HepG2 (cell line): Measurements from ENCODE around the gene CCDC80. TPM values are rescaled to one million over a fixed set of nuclear protein-coding genes. Genes with fewer than 3 reads are reported as not detected.

ENCODE experiments used
- ATAC-seq: fragments of 200-7000 bp; cut with Tn5 transposase; 3 replicates; pipeline ENCODE4 v1.9.1; 2020; ENCODE audit warnings: mild to moderate bottlenecking, moderate library complexity
- BruUV-seq: library from RNA; stranded (reverse); fragments of 400-500 nt; replicated peaks from 2 replicates; lab custom pipeline; 2021; lab: Mats Ljungman, UMichigan
- CTCF ChIA-PET: fragments of 300-600 bp; formaldehyde crosslinking; extraction: SDS; loops from one replicate; lab custom pipeline; 2021; ENCODE audit warnings: low total read pairs, inconsistent platforms, low intra/inter-chr PET ratio; lab: Yijun Ruan, JAX
- POLR2A ChIA-PET: fragments of 350-600 bp; sonication (Branson Sonifier 250); formaldehyde crosslinking; loops from one replicate; lab custom pipeline; 2020; ENCODE audit warnings: antibody characterized with exemption, inconsistent platforms; lab: Yijun Ruan, JAX
- DNase-seq: peaks from one replicate; pipeline ENCODE4 v3.0.0-alpha.2; 2015; ENCODE audit warnings: low spot score
- FAIRE-seq: peaks from 3 replicates; lab custom pipeline; 2011; peaks lifted over from hg19 to GRCh38; lab: Jason Lieb, UNC
- H2AFZ ChIP-seq: one replicate; pipeline ENCODE4 v1.6.1; 2011; ENCODE audit warnings: low read length, inconsistent platforms
- H3K27ac ChIP-seq: fragments of 300-600 bp; 3 replicates; pipeline ENCODE4 v1.8.0; 2011; ENCODE audit warnings: mixed run types, mild to moderate bottlenecking, mixed read lengths, low read length, inconsistent platforms; ENCODE audit not compliant: insufficient read depth; ENCODE audit errors: extremely low read length
- H3K27me3 ChIP-seq, 2 experiments: fragments of 200-600 bp in 1 of 2; 2 replicates in 1 of 2; 3 replicates in 1 of 2; pipeline versions ENCODE4 v1.6.0 to v1.8.0; 2011; ENCODE audit warnings: low read length in 2 of 2, mild to moderate bottlenecking in 2 of 2, moderate library complexity in 2 of 2, inconsistent platforms in 1 of 2; ENCODE audit not compliant: insufficient read depth in 2 of 2, control insufficient read depth in 1 of 2
- H3K36me3 ChIP-seq, 2 experiments: fragments of 200-600 bp in 1 of 2; replicated peaks in 1 of 2; 2 replicates in 1 of 2; 3 replicates in 1 of 2; pipeline versions ENCODE4 v1.5.1 to v1.8.0; 2011; ENCODE audit warnings: low read length in 2 of 2, inconsistent platforms in 1 of 2; ENCODE audit not compliant: insufficient read depth in 2 of 2, control insufficient read depth in 1 of 2
- H3K4me1 ChIP-seq: 2 replicates; pipeline ENCODE4 v1.5.1; 2012; ENCODE audit warnings: low read length, inconsistent platforms; ENCODE audit not compliant: insufficient read depth
- H3K4me2 ChIP-seq: 2 replicates; pipeline ENCODE4 v1.6.0; 2011; ENCODE audit warnings: low read depth, low read length, inconsistent platforms
- H3K4me3 ChIP-seq, 3 experiments: fragments of 200-600 bp in 1 of 3; sonication (generic), shearing (Covaris generic) in 1 of 3; replicated peaks in 1 of 3; 2 replicates each; pipeline ENCODE4 v1.5.1; 2011 to 2016; ENCODE audit warnings: low read length in 3 of 3, inconsistent platforms in 2 of 3, low read depth in 2 of 3, mild to moderate bottlenecking in 2 of 3, control low read depth in 1 of 3, mixed read lengths in 1 of 3; ENCODE audit not compliant: insufficient read depth in 1 of 3
- H3K79me2 ChIP-seq: one replicate; pipeline ENCODE4 v1.6.1; 2011; ENCODE audit warnings: low read length, inconsistent platforms; ENCODE audit not compliant: insufficient read depth
- H3K9ac ChIP-seq: 2 replicates; pipeline ENCODE4 v1.6.0; 2011; ENCODE audit warnings: mild to moderate bottlenecking, low read depth, low read length, inconsistent platforms; ENCODE audit not compliant: insufficient read depth
- H3K9me3 ChIP-seq: 2 replicates; pipeline ENCODE4 v1.5.1; 2012; ENCODE audit warnings: mild to moderate bottlenecking, low read length
- H4K20me1 ChIP-seq: 2 replicates; pipeline ENCODE4 v1.6.0; 2011; ENCODE audit warnings: inconsistent platforms, mild to moderate bottlenecking, low read length, moderate library complexity; ENCODE audit not compliant: insufficient read depth
- BRD4 ChIP-seq: sonication (generic); formaldehyde crosslinking; IDR thresholded peaks from 2 replicates; pipeline ENCODE4 v1.4.0; 2020; ENCODE audit warnings: missing genetic modification reagents
- CSRNP2 ChIP-seq: sonication (generic); formaldehyde crosslinking; conservative IDR thresholded peaks from 2 replicates; pipeline ENCODE4 v1.8.0; 2022; ENCODE audit warnings: low read depth, missing genetic modification reagents
- GRHL1 ChIP-seq: sonication (generic); formaldehyde crosslinking; conservative IDR thresholded peaks from 2 replicates; pipeline ENCODE4 v1.8.0; 2022; ENCODE audit warnings: missing genetic modification reagents
- HNF4A ChIP-seq: sonication (generic); formaldehyde crosslinking; IDR thresholded peaks from 2 replicates; pipeline ENCODE4 v1.4.0; 2020; ENCODE audit warnings: missing genetic modification reagents
- IRF2 ChIP-seq: IDR thresholded peaks from 2 replicates; pipeline ENCODE4 v1.6.1; 2018; ENCODE audit warnings: missing genetic modification reagents, missing compliant biosample characterization
- LCORL ChIP-seq, 2 experiments: fragments of 450-650 bp in 1 of 2; sonication (generic) in 1 of 2; formaldehyde crosslinking in 1 of 2; IDR thresholded peaks; 2 replicates each; pipeline versions ENCODE4 v1.5.0 to v1.6.1; 2017 to 2020; ENCODE audit warnings: antibody characterized with exemption in 1 of 2, missing genetic modification reagents in 1 of 2
- SUZ12 ChIP-seq: fragments of 150-350 bp; IDR thresholded peaks from 2 replicates; pipeline ENCODE4 v1.6.1; 2014; ENCODE audit warnings: low read depth, low read length
- TCF7 ChIP-seq: sonication (generic); IDR thresholded peaks from 2 replicates; pipeline ENCODE4 v1.6.1; 2016; ENCODE audit warnings: antibody characterized with exemption, low read depth
- TP53 ChIP-seq: sonication (generic); formaldehyde crosslinking; conservative IDR thresholded peaks from 2 replicates; pipeline ENCODE4 v1.4.0; 2020; ENCODE audit warnings: missing genetic modification reagents
- ZBTB14 ChIP-seq: sonication (generic); formaldehyde crosslinking; IDR thresholded peaks from 2 replicates; pipeline ENCODE4 v1.4.0; 2020; ENCODE audit warnings: missing genetic modification reagents
- ZNF143 ChIP-seq: sonication (generic); formaldehyde crosslinking; IDR thresholded peaks from 2 replicates; pipeline ENCODE4 v1.4.0; 2020; ENCODE audit warnings: missing genetic modification reagents
- ZNF331 ChIP-seq: sonication (generic); formaldehyde crosslinking; IDR thresholded peaks from 2 replicates; pipeline ENCODE4 v1.4.0; 2020; ENCODE audit warnings: missing genetic modification reagents
- ZNF44 ChIP-seq: sonication (generic); formaldehyde crosslinking; IDR thresholded peaks from 2 replicates; pipeline ENCODE4 v1.5.1; 2020; ENCODE audit warnings: mild to moderate bottlenecking, missing genetic modification reagents
- ZNF615 ChIP-seq: sonication (generic); formaldehyde crosslinking; IDR thresholded peaks from 2 replicates; pipeline ENCODE4 v1.5.0; 2020; ENCODE audit warnings: mild to moderate bottlenecking, missing genetic modification reagents, borderline replicate concordance
- ZNF740 ChIP-seq: sonication (generic); formaldehyde crosslinking; IDR thresholded peaks from 2 replicates; pipeline ENCODE4 v1.4.0; 2020; ENCODE audit warnings: missing genetic modification reagents
- ZNF792 ChIP-seq: IDR thresholded peaks from 2 replicates; pipeline ENCODE4 v1.6.1; 2016
- WGBS: methylation state at CpG from one replicate; pipeline ENCODE4 v1.1.6; 2017; ENCODE audit warnings: low lambda C conversion rate; 5-methylcytosine and 5-hydroxymethylcytosine counted together
- in situ Hi-C: cut with HindIII; loops from 2 replicates; pipeline ENCODE4 v1.10.0; 2017; ENCODE audit warnings: low pct_unique_long_range_greater_than_20kb; ENCODE audit not compliant: extremely low pct_ligation_motif_present
- intact Hi-C: fragments of 100-400 bp; cut with micrococcal nuclease; formaldehyde crosslinking; loops from one replicate; pipeline ENCODE4 v1.10.0; 2022; ENCODE audit not compliant: unreplicated experiment
- polyA plus RNA-seq, 8 experiments: library from polyadenylated mRNA; depleted of rRNA in 3 of 8; stranded (reverse) in 7 of 8; unstranded in 1 of 8; fragments of >200 nt; fragmentation: Illumina TruSeq in 4 of 8; extraction: Trizol in 4 of 8; gene quantifications; 2 replicates each; pipeline versions ENCODE4 v1.2.1 to v1.2.3, GENCODE V29; 2011 to 2016; ENCODE audit warnings: low read depth in 4 of 8, missing spikeins in 1 of 8, mixed read lengths in 1 of 8; ENCODE audit not compliant: insufficient read depth in 1 of 8
- total RNA-seq, 5 experiments: library from RNA; depleted of rRNA; stranded (reverse); fragments of >200 nt; fragmentation: Illumina TruSeq; extraction: Trizol; gene quantifications; 2 replicates each; pipeline ENCODE4 v1.2.3, GENCODE V29; 2016; ENCODE audit warnings: low read depth in 1 of 5

CCDC80 gene
- total and polyA plus RNA-seq, 2 of the 13 experiments (the other 11 are each of a cell fraction or from before 2014, with no cell fraction given) = not detected

- H3K27ac ChIP-seq = no peak overlapping the region
- H2AFZ ChIP-seq = no peak overlapping the region
- in situ Hi-C loops = no loop called here
- no peaks in the 10 kb centered on the region for H3K36me3 ChIP-seq
- H3K4me1 ChIP-seq = no peaks in the 10 kb centered on the region
- TF ChIP-seq ZNF792 (CRISPR knock-in tag) (no peak), ZNF615 (no peak), ZNF740 (CRISPR knock-in tag) (no peak), HNF4A (CRISPR knock-in tag) (no peak), BRD4 (CRISPR knock-in tag) (no peak), TCF7 (no peak), ZBTB14 (CRISPR knock-in tag) (no peak), LCORL (IDR thresholded peaks at IDR 0.05) (no peak), LCORL (CRISPR knock-in tag; IDR thresholded peaks at IDR 0.05) (no peak), TP53 (CRISPR knock-in tag) (no peak), SUZ12 (no peak), ZNF331 (no peak), GRHL1 (CRISPR knock-in tag) (no peak), ZNF44 (CRISPR knock-in tag) (no peak), CSRNP2 (no peak), IRF2 (no peak), ZNF143 (CRISPR knock-in tag) (no peak)
- TF ChIP-seq, all 625 proteins: peak for 0
- ATAC-seq = no peak
- Histone ChIP-seq H3K27me3 (peaks cover 0 to 11% of the 10 kb centered on the region in 2 experiments; a peak in 2 of 5 replicates), H3K79me2 (no peaks in the 10 kb centered on the region), H3K9me3 (no peaks in the 10 kb centered on the region), H4K20me1 (no peaks in the 10 kb centered on the region), H3K4me3 (no peak overlapping the region), H3K4me2 (no peak overlapping the region), H3K9ac (no peak overlapping the region)
- ChIA-PET CTCF (no interaction called here), POLR2A (no interaction called here)
- FAIRE-seq = no peak
- WGBS = 13% methylated on average over 4 of the region's 4 CpGs
- BruUV-seq = no TSS peak
- intact Hi-C loops = no loop called here
- DNase-seq = no peak
These were observed 35.1 kb upstream of the CCDC80 start for GRCh38 chr3:112675943-112676535.
